ENCODE measurements around the gene MOCS2. TPM values are rescaled to one million over a fixed set of nuclear protein-coding genes. Genes with fewer than 3 reads are reported as not detected.
A peak's percentile ranks its signal among the peaks of the same experiment; 100 is the strongest.
"Not testable (repeated sequence)": the region's sequence is repeated elsewhere in the genome, so short reads cannot be mapped to it uniquely, and the experiment has no call there.

MOCS2 gene
- 10 to 100 TPM in 11 of 12 donors, not detected in 1; 40.3 to 59.4 (median 52.6) TPM for polyA plus RNA-seq (ENCODE audit: insufficient read length in 12 of 12)
- long read RNA-seq, donor 1, transcript MOCS2-203 (7 exons, 1,337 nt), result major isoform, 20 of 21 reads
- long read RNA-seq, donor 1, partial matches to known transcripts, result 0 of 21 reads
- long read RNA-seq, donor 1, other reads (novel, unspliced or antisense), result 0 of 21 reads
- long read RNA-seq, donor 2, transcript MOCS2-203 (7 exons, 1,337 nt), result major isoform, 41 of 48 reads
- long read RNA-seq, donor 2, partial matches to known transcripts, result 5 of 48 reads
- long read RNA-seq, donor 2, other reads (novel, unspliced or antisense), result 0 of 48 reads
- long read RNA-seq, donor 3, transcript MOCS2-203 (7 exons, 1,337 nt), result major isoform, 13 of 15 reads
- long read RNA-seq, donor 3, partial matches to known transcripts, result 0 of 15 reads
- long read RNA-seq, donor 3, other reads (novel, unspliced or antisense), result 0 of 15 reads
- long read RNA-seq, donor 4, transcript MOCS2-203 (7 exons, 1,337 nt), result major isoform, 9 of 15 reads
- long read RNA-seq, donor 4, partial matches to known transcripts, result 5 of 15 reads
- long read RNA-seq, donor 4, other reads (novel, unspliced or antisense), result 0 of 15 reads
- long read RNA-seq, donor 5, transcript MOCS2-203 (7 exons, 1,337 nt), result major isoform, 34 of 52 reads
- long read RNA-seq, donor 5, partial matches to known transcripts, result 16 of 52 reads
- long read RNA-seq, donor 5, other reads (novel, unspliced or antisense), result 0 of 52 reads
- long read RNA-seq, donor 6, transcript MOCS2-203 (7 exons, 1,337 nt), result major isoform, 16 of 30 reads
- long read RNA-seq, donor 6, partial matches to known transcripts, result 14 of 30 reads
- long read RNA-seq, donor 6, other reads (novel, unspliced or antisense), result 0 of 30 reads
- long read RNA-seq, donor 7, transcript MOCS2-203 (7 exons, 1,337 nt), result major isoform, 14 of 17 reads
- long read RNA-seq, donor 7, partial matches to known transcripts, result 0 of 17 reads
- long read RNA-seq, donor 7, other reads (novel, unspliced or antisense), result 0 of 17 reads
- long read RNA-seq, donor 8, transcript MOCS2-203 (7 exons, 1,337 nt), result major isoform, 20 of 29 reads
- long read RNA-seq, donor 8, partial matches to known transcripts, result 5 of 29 reads
- long read RNA-seq, donor 8, other reads (novel, unspliced or antisense), result 0 of 29 reads
- long read RNA-seq, donor 9, transcript MOCS2-203 (7 exons, 1,337 nt), result major isoform, 20 of 30 reads
- long read RNA-seq, donor 9, partial matches to known transcripts, result 8 of 30 reads
- long read RNA-seq, donor 9, other reads (novel, unspliced or antisense), result 0 of 30 reads
- long read RNA-seq, donor 10, transcript MOCS2-203 (7 exons, 1,337 nt), result major isoform, 28 of 37 reads
- long read RNA-seq, donor 10, partial matches to known transcripts, result 7 of 37 reads
- long read RNA-seq, donor 10, other reads (novel, unspliced or antisense), result 0 of 37 reads
- long read RNA-seq, donor 11, transcript MOCS2-203 (7 exons, 1,337 nt), result major isoform, 36 of 37 reads
- long read RNA-seq, donor 11, partial matches to known transcripts, result 0 of 37 reads
- long read RNA-seq, donor 11, other reads (novel, unspliced or antisense), result 0 of 37 reads

GRCh38 chr5:53109443-53110127 lies at the start of gene MOCS2:
Gene MOCS2 (minus strand): TSS chr5:53109757. CDS start chr5:53107174, 2,583 bp downstream.
- DNase-seq, result peak; percentile 94

GRCh38 chr5:53151713-53152458 lies 42.3 kb upstream of the MOCS2 start:
- DNase-seq, result peak; percentile 29

- DNase-seq, result no peak
Measured at GRCh38 chr5:53133020-53133419, 23.5 kb upstream of the MOCS2 start.

GRCh38 chr5:53130266-53130665 lies 20.7 kb upstream of the MOCS2 start:
- DNase-seq, result no peak

GRCh38 chr5:53128481-53128880 lies 18.9 kb upstream of the MOCS2 start:
- no peak for DNase-seq

GRCh38 chr5:53127107-53127506 lies 17.6 kb upstream of the MOCS2 start:
- DNase-seq, result no peak

GRCh38 chr5:53126521-53126920 lies 17.0 kb upstream of the MOCS2 start:
- no peak for DNase-seq

- peak; percentile 14 for DNase-seq
Measured at GRCh38 chr5:53123702-53124101, 14.1 kb upstream of the MOCS2 start.

GRCh38 chr5:53120165-53120564 lies 10.6 kb upstream of the MOCS2 start:
- DNase-seq, result no peak

- DNase-seq, result no peak
Measured at GRCh38 chr5:53118879-53119278, 9.3 kb upstream of the MOCS2 start.

- DNase-seq, result no peak
Measured at GRCh38 chr5:53116597-53116996, 7.0 kb upstream of the MOCS2 start.

- DNase-seq, result no peak
Measured at GRCh38 chr5:53114988-53115387, 5.4 kb upstream of the MOCS2 start.

GRCh38 chr5:53113947-53114346 lies 4.4 kb upstream of the MOCS2 start:
- DNase-seq, result no peak

GRCh38 chr5:53112909-53113308 lies 3.4 kb upstream of the MOCS2 start:
- DNase-seq, result no peak

GRCh38 chr5:53112307-53112706 lies 2.8 kb upstream of the MOCS2 start:
- not testable (repeated sequence) for DNase-seq

- no peak for DNase-seq
Measured at GRCh38 chr5:53111139-53111538, 1.6 kb upstream of the MOCS2 start.

GRCh38 chr5:53110156-53110555 lies 599 bp upstream of the MOCS2 start:
- no peak for DNase-seq

GRCh38 chr5:53109056-53109442 lies 508 bp downstream of the MOCS2 start:
- DNase-seq, result no peak

GRCh38 chr5:53105611-53106300 lies 3.8 kb downstream of the MOCS2 start:
- no peak for DNase-seq

Data from muscle of arm (tissue), 14 donors.